ENCODE results near the gene STX18.
A peak's percentile ranks its signal among the peaks of the same experiment; 100 is the strongest.
"Not testable (repeated sequence)": the region's sequence is repeated elsewhere in the genome, so short reads cannot be mapped to it uniquely, and the experiment has no call there.

STX18 gene

DNA sequence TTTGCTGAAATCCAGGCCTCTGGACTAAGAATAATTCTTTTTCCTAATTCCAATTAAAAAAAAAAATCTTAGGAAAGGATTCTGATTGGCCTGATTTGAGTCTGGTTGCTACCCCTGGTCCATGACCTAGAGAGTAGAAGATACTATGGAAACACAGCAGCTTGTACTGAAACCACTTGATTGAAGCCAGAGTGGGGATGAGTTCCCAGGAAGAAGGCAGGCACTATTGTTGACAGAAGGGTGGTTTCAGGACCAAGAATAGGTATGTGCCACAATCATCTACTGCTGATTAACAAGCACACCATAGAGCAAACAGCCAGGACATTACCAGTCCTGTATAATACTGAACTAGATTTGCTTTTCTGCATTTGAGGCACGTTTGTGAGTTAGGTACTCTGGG is 29.6 kb downstream of the STX18 start:
- no peaks in the 10 kb centered on the region for H3K36me3 ChIP-seq (replicated peaks)
- TF ChIP-seq, protein P1, sequence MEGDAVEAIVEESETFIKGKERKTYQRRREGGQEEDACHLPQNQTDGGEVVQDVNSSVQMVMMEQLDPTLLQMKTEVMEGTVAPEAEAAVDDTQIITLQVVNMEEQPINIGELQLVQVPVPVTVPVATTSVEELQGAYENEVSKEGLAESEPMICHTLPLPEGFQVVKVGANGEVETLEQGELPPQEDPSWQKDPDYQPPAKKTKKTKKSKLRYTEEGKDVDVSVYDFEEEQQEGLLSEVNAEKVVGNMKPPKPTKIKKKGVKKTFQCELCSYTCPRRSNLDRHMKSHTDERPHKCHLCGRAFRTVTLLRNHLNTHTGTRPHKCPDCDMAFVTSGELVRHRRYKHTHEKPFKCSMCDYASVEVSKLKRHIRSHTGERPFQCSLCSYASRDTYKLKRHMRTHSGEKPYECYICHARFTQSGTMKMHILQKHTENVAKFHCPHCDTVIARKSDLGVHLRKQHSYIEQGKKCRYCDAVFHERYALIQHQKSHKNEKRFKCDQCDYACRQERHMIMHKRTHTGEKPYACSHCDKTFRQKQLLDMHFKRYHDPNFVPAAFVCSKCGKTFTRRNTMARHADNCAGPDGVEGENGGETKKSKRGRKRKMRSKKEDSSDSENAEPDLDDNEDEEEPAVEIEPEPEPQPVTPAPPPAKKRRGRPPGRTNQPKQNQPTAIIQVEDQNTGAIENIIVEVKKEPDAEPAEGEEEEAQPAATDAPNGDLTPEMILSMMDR (IDR thresholded peaks at IDR 0.05; ENCODE audit: low read depth, low read length, missing control alignments) = no peak
- in situ Hi-C loops (cut with HindIII; ENCODE audit: low pct_ligation_motif_present, low sequenced_read_pairs) = no loop called here

DNA sequence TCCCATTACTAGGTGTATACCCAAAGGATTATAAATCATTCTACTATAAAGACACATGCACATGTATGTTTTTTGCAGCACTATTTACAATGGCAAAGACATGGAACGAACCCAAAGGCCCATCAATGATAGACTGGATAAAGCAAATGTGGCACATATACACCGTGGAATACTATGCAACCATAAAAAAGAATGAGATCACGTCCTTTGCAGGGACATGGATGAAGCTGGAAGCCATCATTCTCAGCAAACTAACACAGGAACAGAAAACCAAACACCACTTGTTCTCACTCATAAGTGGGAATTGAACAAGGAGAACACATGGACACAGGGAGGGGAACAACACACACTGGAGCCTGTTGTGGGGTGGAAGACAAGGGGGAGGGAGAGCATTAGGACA is 31.2 kb downstream of the STX18 start:
- H3K27ac ChIP-seq; H3K36me3 ChIP-seq (replicated peaks); H3K27me3 ChIP-seq (replicated peaks); H3K4me3 ChIP-seq (ENCODE audit: low read depth, low read length); in situ Hi-C loops (cut with HindIII; ENCODE audit: low pct_ligation_motif_present, low sequenced_read_pairs); DNase-seq: not testable (repeated sequence)

More for the DNA sequence above, 29.6 kb downstream of the STX18 start:
- no peak for DNase-seq
- no peaks in the 10 kb centered on the region for H3K27me3 ChIP-seq (replicated peaks)
- H3K4me3 ChIP-seq (ENCODE audit: low read depth, low read length) = no peak overlapping the region
- no peak overlapping the region for H3K27ac ChIP-seq

DNA sequence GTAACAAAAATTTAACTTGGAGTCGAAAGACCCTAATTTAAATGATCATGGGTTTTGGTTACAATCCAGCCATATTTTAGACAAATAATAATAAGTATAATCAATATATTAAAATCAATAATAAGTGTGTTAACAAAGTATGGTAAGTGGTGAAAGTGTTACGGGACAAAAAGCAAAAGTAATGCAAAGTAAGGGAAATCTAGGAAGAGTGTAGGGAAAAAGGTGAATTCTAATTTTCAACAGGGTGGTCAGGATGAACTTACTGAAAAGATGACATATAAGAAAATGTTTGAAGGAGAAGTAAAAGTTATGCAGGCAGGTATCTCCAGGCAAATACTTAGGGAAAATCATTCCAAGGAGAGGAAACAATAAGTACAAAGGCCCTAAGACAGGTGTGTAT is 32.3 kb downstream of the STX18 start:
- in situ Hi-C loops (cut with HindIII; ENCODE audit: low pct_ligation_motif_present, low sequenced_read_pairs) = no loop called here
- H3K36me3 ChIP-seq (replicated peaks) = no peaks in the 10 kb centered on the region
- no peaks in the 10 kb centered on the region for H3K27me3 ChIP-seq (replicated peaks)
- no peak overlapping the region for H3K4me3 ChIP-seq (ENCODE audit: low read depth, low read length)
- TF ChIP-seq, protein P1 (IDR thresholded peaks at IDR 0.05; ENCODE audit: low read depth, low read length, missing control alignments) = no peak
- no peak overlapping the region for H3K27ac ChIP-seq
- DNase-seq = no peak

DNA sequence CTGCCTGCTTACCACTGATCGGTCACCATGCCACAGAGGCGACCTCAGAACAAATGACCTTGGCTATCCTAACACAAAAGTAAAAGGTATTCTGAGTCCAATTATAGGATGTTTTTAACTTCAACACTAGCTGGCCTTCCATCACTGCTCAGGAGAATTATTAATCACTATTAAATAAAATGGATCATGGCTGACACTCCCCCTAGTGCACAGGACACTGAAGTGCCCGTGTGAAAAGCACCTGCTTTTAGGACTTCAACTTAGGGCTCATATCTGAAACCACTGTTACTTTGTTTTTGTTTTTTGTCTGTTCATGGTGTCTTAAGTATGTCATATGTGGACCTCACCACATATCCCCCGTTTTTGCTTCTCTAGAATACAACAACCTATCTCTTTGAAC is 33.9 kb downstream of the STX18 start:
- no peaks in the 10 kb centered on the region for H3K36me3 ChIP-seq (replicated peaks)
- no peak for DNase-seq
- H3K27me3 ChIP-seq (replicated peaks) = no peaks in the 10 kb centered on the region
- in situ Hi-C loops (cut with HindIII; ENCODE audit: low pct_ligation_motif_present, low sequenced_read_pairs) = no loop called here
- H3K27ac ChIP-seq = no peak overlapping the region
- no peak overlapping the region for H3K4me3 ChIP-seq (ENCODE audit: low read depth, low read length)
- TF ChIP-seq, protein P1 (IDR thresholded peaks at IDR 0.05; ENCODE audit: low read depth, low read length, missing control alignments) = peak; percentile 76

DNA sequence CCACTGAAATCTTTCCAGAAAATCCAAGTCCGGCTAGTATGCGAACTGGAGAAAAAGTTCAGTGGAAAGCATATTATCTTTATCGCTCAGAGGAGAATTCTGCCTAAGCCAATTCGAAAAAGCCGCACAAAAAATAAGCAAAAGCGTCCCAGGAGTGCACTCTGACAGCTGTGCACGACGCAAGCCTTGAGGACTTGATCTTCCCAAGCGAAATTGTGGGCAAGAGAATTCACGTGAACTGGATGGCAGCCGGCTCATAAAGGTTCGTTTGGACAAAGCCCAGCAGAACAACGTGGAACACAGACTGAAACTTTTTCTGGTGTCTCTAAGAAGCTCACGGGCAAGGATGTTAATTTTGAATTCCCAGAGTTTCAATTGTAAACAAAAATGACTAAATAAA is 34.4 kb downstream of the STX18 start:
- DNase-seq = no peak
- no peaks in the 10 kb centered on the region for H3K36me3 ChIP-seq (replicated peaks)
- H3K4me3 ChIP-seq (ENCODE audit: low read depth, low read length) = no peak overlapping the region
- H3K27me3 ChIP-seq (replicated peaks) = no peaks in the 10 kb centered on the region
- in situ Hi-C loops (cut with HindIII; ENCODE audit: low pct_ligation_motif_present, low sequenced_read_pairs) = no loop called here
- no peak overlapping the region for H3K27ac ChIP-seq
- TF ChIP-seq, protein P1 (IDR thresholded peaks at IDR 0.05; ENCODE audit: low read depth, low read length, missing control alignments) = no peak

DNA sequence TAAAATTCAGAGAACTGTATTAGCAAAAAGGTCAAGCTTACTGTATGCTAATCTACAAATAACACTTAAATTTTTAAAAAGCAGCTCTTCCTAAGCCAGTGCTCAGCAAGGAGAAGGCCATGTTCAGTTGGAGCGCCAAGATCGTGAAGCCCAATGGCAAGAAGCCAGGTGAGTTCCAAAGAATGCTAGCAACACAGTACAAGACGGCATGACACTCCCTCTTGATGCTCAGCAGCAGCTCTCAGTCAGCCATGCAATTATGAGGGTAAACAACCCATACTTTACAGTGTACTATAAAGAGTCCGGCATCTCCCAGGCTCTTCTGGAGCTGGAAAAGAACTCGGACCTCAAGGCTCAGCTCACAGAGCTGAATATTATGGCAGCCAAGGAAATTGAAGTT is 34.9 kb downstream of the STX18 start:
- TF ChIP-seq, protein P1 (IDR thresholded peaks at IDR 0.05; ENCODE audit: low read depth, low read length, missing control alignments) = no peak
- Histone ChIP-seq H3K4me3 (ENCODE audit: low read depth, low read length) (no peak overlapping the region), H3K27ac (no peak overlapping the region), H3K36me3 (replicated peaks) (no peaks in the 10 kb centered on the region), H3K27me3 (replicated peaks) (no peaks in the 10 kb centered on the region)
- in situ Hi-C loops (cut with HindIII; ENCODE audit: low pct_ligation_motif_present, low sequenced_read_pairs) = no loop called here
- DNase-seq = no peak

DNA sequence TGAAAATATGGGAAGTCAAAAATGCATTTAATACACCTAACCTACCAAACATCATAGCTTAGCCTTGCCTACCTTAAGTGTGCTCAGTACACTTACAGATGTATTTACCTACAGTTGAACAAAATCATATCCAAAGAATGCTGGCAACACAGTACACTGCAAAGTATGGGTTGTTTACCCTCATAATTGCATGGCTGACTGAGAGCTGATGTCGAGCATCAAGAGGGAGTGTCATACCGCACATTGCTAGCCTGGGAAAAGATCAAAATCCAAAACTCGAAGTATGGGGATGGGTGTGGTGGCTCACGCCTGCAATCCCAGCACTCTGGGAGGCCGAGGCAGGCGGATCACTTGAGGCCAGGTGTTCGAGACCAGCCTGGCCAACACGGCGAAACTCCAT is 36.6 kb downstream of the STX18 start:
- H3K27me3 ChIP-seq (replicated peaks); in situ Hi-C loops (cut with HindIII; ENCODE audit: low pct_ligation_motif_present, low sequenced_read_pairs); H3K4me3 ChIP-seq (ENCODE audit: low read depth, low read length); H3K36me3 ChIP-seq (replicated peaks); H3K27ac ChIP-seq; DNase-seq: not testable (repeated sequence)

Measured in brain microvascular endothelial cell (primary cell).